CD4-positive, alpha-beta T cell treated with Interleukin-10 for 1 hour (primary cell): Measurements from ENCODE around the gene RALGAPA2.
"Not testable (repeated sequence)": the region's sequence is repeated elsewhere in the genome, so short reads cannot be mapped to it uniquely, and the experiment has no call there.

Experiments used
- DNase-seq: peaks from one replicate; pipeline ENCODE4 v3.0.0-alpha.2; 2020

RALGAPA2 gene

DNA sequence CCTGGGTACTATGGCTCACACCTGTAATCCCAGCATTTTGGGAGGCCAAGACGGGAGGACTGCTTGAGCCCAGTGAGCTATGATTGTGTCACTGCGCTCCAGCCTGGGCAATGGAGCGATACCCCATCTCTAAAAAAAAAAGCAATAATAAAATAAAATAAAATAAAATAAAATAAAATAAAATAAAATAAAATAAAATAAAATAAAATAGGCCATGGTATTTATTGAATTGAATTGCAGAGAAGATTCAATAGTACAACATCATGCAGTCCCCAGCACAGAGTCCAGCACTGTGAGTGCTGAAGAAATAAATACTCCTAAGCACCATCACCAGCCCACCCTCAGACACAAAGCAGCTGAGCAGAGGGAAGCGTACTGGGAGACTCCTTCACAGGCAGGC, 144.7 kb downstream of the RALGAPA2 start:
- DNase-seq = no peak

DNA sequence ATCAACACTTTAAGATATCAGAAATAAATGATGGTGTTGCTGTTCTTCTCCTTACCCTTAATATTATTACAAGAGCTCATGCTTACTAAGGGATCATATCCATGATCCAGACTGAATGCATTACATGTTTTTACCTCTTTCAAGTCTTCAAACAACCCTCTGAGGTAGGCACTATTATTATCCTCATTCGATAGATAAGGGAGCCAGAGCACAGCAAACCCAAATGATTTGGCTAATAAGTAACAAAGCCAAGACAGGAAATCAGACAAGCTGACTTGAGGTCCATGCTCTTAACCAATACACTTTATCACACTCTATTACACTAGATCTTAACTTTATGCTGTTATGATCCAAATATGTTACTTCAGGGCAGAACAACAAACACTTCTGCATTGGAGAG, 145.9 kb downstream of the RALGAPA2 start:
- DNase-seq = no peak

DNA sequence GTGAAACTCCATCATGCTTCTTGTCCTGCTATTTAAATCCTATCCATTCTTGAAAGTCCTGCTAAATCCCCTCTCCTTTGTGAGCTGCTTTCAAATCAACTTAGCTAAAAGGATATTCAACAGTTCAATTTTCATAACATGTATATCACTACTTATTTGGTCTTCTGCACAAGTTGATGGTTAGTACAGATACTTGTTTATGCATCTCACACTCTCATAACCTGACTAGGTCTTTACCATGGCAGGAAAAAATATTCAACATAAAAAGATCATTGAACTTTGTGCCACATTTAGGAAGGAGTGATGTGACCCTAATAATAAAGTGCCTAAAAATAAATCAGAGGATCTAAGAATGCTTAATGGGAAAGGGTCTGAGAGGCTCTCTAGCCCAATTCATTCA, 148.2 kb downstream of the RALGAPA2 start:
- DNase-seq = no peak

- DNase-seq = no peak
These were observed 149.9 kb downstream of the RALGAPA2 start for GRCh38 chr20:20562507-20562906.

- no peak for DNase-seq
These were observed 150.6 kb downstream of the RALGAPA2 start for GRCh38 chr20:20561841-20562240.

GRCh38 chr20:20561172-20561571, 151.3 kb downstream of the RALGAPA2 start:
- DNase-seq = no peak

GRCh38 chr20:20557406-20557805, 155.0 kb downstream of the RALGAPA2 start:
- no peak for DNase-seq

- no peak for DNase-seq
These were observed 156.6 kb downstream of the RALGAPA2 start for GRCh38 chr20:20555838-20556237.

DNA sequence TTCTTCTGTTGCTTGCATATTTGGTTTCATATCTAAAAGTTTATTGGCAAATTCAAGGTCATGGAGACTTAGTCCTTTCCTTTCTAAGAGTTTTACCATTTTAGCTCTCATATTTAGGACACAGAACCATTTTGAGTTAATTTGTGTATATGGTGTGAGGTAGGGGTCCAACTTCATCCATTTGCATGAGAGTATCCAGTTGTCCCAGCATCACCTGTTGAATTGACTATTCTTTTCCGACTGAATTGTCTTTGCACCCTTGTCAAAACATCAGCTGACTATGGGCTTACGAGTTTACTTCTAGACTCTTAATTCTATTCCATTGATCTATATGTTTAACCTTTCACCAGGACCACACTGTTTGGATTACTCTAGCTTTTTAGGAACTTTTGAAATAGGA, 157.5 kb downstream of the RALGAPA2 start:
- DNase-seq = no peak

DNA sequence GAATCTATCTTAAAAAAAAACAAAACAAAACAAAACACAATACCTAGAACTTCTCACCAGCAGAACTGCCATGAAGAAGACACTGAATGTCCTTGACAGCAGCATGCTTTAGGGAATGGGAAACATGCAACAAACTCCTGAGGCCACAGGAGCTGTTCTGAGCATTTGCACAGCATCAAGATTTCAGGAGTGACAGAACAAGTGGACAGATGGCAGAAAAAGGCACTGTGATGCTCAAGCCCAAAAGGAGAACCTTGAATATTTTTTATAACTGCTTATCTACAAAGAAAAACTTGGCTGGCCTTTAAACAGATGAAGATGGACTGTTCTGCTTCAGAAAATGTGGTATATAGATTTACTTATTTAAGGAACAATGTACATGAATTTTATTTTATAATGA, 158.9 kb downstream of the RALGAPA2 start:
- DNase-seq = no peak

DNA sequence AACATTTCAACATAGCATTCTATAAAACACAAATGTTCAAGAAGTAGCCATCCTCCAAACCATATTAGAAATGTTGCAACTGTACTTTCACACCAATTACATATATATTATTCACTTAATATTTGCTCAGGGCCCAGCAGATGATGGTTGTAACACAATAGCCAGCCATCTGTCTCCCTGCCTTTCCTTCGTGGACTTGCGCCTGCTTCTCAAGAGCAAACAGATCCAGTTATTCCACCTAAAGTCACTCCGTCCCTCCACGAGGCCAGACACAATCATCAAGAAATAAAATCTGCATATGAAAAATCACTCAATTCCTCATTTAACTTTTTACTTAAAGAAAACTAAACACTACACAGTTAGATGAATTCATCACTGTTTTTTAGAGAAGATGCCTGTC, 160.4 kb downstream of the RALGAPA2 start:
- DNase-seq = no peak

GRCh38 chr20:20551409-20551808, 161.0 kb downstream of the RALGAPA2 start:
- DNase-seq = no peak

DNA sequence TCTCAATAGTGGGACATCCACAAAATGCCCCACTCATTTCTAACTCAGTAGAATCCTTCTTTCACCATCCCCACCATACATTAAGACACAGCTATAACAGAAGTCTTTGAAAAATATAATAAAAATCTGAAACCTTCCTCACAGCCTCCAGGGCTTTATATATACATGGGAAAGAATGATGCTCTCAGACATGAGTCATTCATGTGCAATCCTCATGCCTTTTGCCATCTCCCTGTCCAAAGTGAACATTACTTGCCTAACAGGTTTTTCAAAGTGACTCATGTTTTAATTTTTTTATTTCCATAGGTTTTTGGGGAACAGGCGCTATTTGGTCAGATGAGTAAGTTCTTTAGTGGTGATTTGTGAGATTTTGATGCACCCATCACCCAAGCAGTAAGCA, 162.7 kb downstream of the RALGAPA2 start:
- no peak for DNase-seq

DNA sequence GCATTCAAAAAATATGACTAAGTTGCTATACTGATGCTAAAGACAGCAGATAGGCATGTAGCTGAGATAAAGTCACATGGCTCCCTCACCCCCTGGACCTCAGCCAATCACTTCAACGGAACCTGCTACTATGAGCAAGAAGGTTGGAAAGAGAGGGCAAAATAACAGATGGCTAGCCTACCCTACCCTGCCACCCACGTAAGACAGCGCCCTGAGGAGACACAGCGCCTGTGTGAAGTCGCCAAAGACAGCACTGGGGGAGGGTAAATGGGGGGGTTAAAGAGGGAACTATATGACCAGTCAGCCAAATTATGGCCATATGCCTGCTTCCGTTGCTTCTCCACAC, 163.2 kb downstream of the RALGAPA2 start:
- DNase-seq = no peak

GRCh38 chr20:20548527-20549266, 163.7 kb downstream of the RALGAPA2 start:
- no peak for DNase-seq

- no peak for DNase-seq
These were observed 164.6 kb downstream of the RALGAPA2 start for GRCh38 chr20:20547876-20548266.

DNA sequence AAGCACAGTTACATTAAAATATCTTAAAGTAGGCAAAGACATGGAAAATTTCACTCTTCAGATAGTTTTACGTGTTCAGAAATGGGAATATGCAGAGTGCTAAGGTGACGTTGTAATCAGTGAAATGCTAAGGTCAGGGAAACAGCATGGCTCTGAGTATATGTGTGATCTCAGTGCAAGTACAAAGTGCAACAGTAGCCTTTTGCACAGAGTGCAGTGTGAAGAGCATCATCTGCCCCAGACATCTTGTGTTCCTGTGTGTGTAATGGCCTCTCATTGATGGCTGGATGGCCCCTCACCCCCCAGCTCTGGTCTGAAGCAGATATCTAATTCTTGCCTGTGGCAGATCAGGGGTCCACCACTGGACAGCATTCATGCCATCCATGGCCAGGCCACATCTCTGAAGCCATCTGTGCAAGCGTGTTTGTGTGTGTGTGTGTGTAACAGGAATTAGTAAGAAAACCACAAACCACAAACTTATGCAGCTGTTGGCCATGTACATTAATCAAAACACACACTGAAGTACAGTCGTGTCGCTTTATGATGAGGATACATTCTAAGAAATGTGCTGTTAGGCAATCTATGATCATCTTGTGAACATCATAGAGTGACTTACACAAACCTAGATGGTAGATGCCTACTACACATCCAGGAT, 165.1 kb downstream of the RALGAPA2 start:
- peak; percentile 5 for DNase-seq

DNA sequence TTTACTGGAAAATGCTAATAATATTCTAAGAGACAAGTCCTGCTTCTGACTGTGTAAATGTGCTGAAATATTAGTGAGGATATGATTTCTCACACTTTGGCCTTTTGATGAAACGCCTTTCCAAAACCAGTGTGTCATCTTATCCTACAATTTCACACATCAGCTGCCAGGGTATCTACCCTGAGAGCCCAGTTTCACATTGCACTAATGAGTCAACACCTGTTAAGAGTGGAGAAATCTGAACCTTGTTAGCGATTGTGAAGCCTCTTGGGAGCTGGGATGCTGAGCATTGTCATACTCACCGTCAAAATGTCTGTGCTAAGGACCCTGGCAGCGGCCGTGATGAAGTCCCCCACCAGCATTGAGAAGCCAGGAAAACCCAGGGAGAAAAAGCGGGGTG, 166.0 kb downstream of the RALGAPA2 start:
- DNase-seq = no peak

- not testable (repeated sequence) for DNase-seq
These were observed 169.1 kb downstream of the RALGAPA2 start for GRCh38 chr20:20543348-20543747.

- DNase-seq = no peak
These were observed 176.1 kb downstream of the RALGAPA2 start for GRCh38 chr20:20536240-20536933.

DNA sequence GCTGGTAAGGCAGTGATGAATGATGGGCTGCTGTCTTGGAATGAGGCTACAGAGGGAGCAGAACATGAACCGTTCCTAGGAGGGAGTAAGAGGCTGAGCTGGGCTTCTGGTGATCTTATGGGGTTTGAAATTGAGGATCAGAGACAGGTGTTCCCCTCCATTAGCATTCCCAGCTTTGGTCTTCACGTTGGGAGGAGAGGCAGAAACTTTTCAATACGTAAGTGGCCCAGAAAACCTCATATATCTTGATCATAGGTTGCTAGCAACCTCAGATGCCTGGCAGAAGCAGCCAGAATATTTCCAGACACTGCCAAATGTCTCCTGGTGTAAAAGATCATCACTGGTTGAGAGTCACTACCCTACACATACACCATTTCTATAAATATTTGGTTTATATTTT, 177.4 kb downstream of the RALGAPA2 start:
- no peak for DNase-seq

GRCh38 chr20:20531283-20531682, 181.2 kb downstream of the RALGAPA2 start:
- DNase-seq = no peak

- DNase-seq = no peak
These were observed 181.9 kb downstream of the RALGAPA2 start for GRCh38 chr20:20530428-20531151.

DNA sequence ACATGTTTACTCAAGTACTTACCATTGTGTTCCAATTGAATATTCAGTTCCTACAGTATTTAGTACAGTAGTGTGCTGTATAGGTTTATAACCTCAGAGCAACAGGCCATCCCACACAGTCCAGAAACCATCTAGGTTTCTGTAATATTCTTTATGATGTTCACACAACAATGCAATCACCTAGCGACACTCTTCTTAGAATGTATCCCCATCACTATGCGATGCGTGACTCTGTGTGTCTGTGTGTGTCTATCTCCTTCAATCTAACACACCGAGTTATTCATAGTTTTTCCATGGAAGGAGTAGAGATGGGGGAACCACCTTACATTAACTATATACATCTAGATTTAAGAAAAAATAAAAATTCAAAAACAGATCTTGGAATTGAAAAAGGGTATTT, 182.8 kb downstream of the RALGAPA2 start:
- DNase-seq = no peak
